Measurements from ENCODE around the gene RHOBTB3. TPM values are rescaled to one million over a fixed set of nuclear protein-coding genes. Genes with fewer than 3 reads are reported as not detected.

The RHOBTB3 gene
- total and polyA plus RNA-seq, 7 donors = 12.3 to 151 (median 75.6) TPM

GRCh38 chr5:95822542-95823181 is 91.5 kb downstream of the RHOBTB3 start, which contains the start of gene GLRX:
Gene GLRX, minus strand, starts transcription at chr5:95822726. Its CDS starts 64 bp downstream, at chr5:95822662.
- WGBS, 2 donors = 0% methylated on average over 8 of the region's 8 CpGs
- Histone ChIP-seq H3K36me3 (no peaks in the 10 kb centered on the region), H3K4me1 (peaks cover 0 to 53% (median 43%) of the 10 kb centered on the region in 4 donors), H3K27ac (peak within 1 kb of the TSS; percentile 83 to 89 (median 85)), H3K4me3 (peak within 1 kb of the TSS; percentile 58 to 69 (median 64)), H3K27me3 (no peaks in the 10 kb centered on the region), H3K9me3 (no peaks in the 10 kb centered on the region)
- TF ChIP-seq POLR2AphosphoS5 (IDR thresholded peaks at IDR 0.05) (peak; percentile 54 to 78 (median 76)), POLR2A (IDR thresholded peaks at IDR 0.05) (peak in 1 of 2 donors; percentile 71), EP300 (IDR thresholded peaks at IDR 0.05) (no peak)
- intact Hi-C loops (cut with DNase I) = loop anchor here (5.0 kb wide), 3 partner anchors 90 to 175 kb away; partner anchors contain the start of genes RFESD and RHOBTB3
- DNase-seq = peak; percentile 89

GRCh38 chr5:95823218-95823737 is 92.1 kb downstream of the RHOBTB3 start:
- Histone ChIP-seq H3K4me1 (peaks cover 0 to 49% (median 38%) of the 10 kb centered on the region in 4 donors), H3K9me3 (no peaks in the 10 kb centered on the region), H3K36me3 (no peaks in the 10 kb centered on the region), H3K27me3 (no peaks in the 10 kb centered on the region), H3K27ac (peak overlapping the region; percentile 83 to 89 (median 85)), H3K4me3 (peak overlapping the region; percentile 58 to 69 (median 64))
- TF ChIP-seq CTCF (IDR thresholded peaks at IDR 0.05) (no peak), POLR2AphosphoS5 (IDR thresholded peaks at IDR 0.05) (no peak), EP300 (IDR thresholded peaks at IDR 0.05) (no peak), POLR2A (IDR thresholded peaks at IDR 0.05) (no peak)
- intact Hi-C loops (cut with DNase I) = loop anchor here (5.0 kb wide), 3 partner anchors 91 to 176 kb away; partner anchors contain the start of genes RFESD and RHOBTB3
- no peak for DNase-seq
- WGBS, 2 donors = 35 to 64% methylated on average over 7 of the region's 7 CpGs

- intact Hi-C loops (cut with DNase I) = loop anchor here (5.0 kb wide), 3 partner anchors 92 to 177 kb away; partner anchors contain the start of genes RFESD and RHOBTB3
- WGBS, 2 donors = 13 to 24% methylated on average over 12 of the region's 12 CpGs
- DNase-seq = peak; percentile 92
These were observed 92.8 kb downstream of the RHOBTB3 start for GRCh38 chr5:95823738-95824609.

GRCh38 chr5:95824747-95825146 is 93.6 kb downstream of the RHOBTB3 start:
- H3K36me3 ChIP-seq = no peaks in the 10 kb centered on the region
- no peaks in the 10 kb centered on the region for H3K9me3 ChIP-seq
- H3K4me1 ChIP-seq = peaks cover 0 to 37% (median 30%) of the 10 kb centered on the region in 4 donors
- no peak overlapping the region for H3K4me3 ChIP-seq
- 90 to 91% methylated on average over 5 of the region's 5 CpGs for WGBS, 2 donors
- H3K27ac ChIP-seq = peak overlapping the region; percentile 83 to 89 (median 85)
- intact Hi-C loops (cut with DNase I) = loop anchor here (5.0 kb wide), 3 partner anchors 92 to 177 kb away; partner anchors contain the start of genes RFESD and RHOBTB3
- no peak for DNase-seq
- TF ChIP-seq POLR2AphosphoS5 (IDR thresholded peaks at IDR 0.05) (no peak), CTCF (IDR thresholded peaks at IDR 0.05) (no peak), POLR2A (IDR thresholded peaks at IDR 0.05) (no peak), EP300 (IDR thresholded peaks at IDR 0.05) (no peak)
- no peaks in the 10 kb centered on the region for H3K27me3 ChIP-seq

More at GRCh38 chr5:95823738-95824609, 92.8 kb downstream of the RHOBTB3 start:
- TF ChIP-seq POLR2AphosphoS5 (IDR thresholded peaks at IDR 0.05) (peak; percentile 26 to 56 (median 34)), POLR2A (IDR thresholded peaks at IDR 0.05) (no peak), CTCF (IDR thresholded peaks at IDR 0.05) (no peak)
- Histone ChIP-seq H3K9me3 (no peaks in the 10 kb centered on the region), H3K4me1 (peaks cover 0 to 42% (median 32%) of the 10 kb centered on the region in 4 donors), H3K27me3 (no peaks in the 10 kb centered on the region), H3K36me3 (no peaks in the 10 kb centered on the region), H3K4me3 (peak overlapping the region in 2 of 4 donors; percentile 63 to 69), H3K27ac (peak overlapping the region; percentile 83 to 89 (median 85))
